ENCODE data around the gene ARHGAP26.

DNA sequence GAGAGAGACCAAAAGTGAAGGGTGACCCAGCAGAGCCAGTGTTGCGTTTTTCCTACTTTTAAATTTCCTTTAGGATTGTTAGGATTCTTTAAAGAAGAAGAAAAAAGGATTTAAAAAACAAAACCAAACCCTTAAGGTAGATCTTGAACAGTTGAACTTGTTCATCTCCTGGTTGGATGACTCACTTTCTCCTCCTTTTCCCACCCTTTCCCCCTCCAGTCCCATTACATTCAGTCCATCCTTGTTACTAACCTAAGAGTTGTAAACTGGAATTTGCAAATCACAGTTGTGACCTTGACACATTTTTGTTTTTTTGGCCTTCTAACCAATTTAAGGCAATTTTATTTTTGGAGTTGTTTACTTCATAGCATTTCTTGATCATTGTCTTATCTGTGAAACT, 289.2 kb downstream of the ARHGAP26 start:
- TF ChIP-seq, protein P1, sequence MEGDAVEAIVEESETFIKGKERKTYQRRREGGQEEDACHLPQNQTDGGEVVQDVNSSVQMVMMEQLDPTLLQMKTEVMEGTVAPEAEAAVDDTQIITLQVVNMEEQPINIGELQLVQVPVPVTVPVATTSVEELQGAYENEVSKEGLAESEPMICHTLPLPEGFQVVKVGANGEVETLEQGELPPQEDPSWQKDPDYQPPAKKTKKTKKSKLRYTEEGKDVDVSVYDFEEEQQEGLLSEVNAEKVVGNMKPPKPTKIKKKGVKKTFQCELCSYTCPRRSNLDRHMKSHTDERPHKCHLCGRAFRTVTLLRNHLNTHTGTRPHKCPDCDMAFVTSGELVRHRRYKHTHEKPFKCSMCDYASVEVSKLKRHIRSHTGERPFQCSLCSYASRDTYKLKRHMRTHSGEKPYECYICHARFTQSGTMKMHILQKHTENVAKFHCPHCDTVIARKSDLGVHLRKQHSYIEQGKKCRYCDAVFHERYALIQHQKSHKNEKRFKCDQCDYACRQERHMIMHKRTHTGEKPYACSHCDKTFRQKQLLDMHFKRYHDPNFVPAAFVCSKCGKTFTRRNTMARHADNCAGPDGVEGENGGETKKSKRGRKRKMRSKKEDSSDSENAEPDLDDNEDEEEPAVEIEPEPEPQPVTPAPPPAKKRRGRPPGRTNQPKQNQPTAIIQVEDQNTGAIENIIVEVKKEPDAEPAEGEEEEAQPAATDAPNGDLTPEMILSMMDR (optimal IDR thresholded peaks at IDR 0.05 in 1 of 3, IDR thresholded peaks at IDR 0.05 in 1 of 3, conservative IDR thresholded peaks at IDR 0.05 in 1 of 3; ENCODE audit: extremely low read depth in 1 of 3, insufficient read depth in 2 of 3, low read length in 3 of 3), result no peak
- no peak for TF ChIP-seq EZH2 (IDR thresholded peaks at IDR 0.05; ENCODE audit: low read length)

All from keratinocyte (primary cell).